Type B pancreatic cell (in vitro differentiated cells): ENCODE data around the gene CCDC97. TPM values are rescaled to one million over a fixed set of nuclear protein-coding genes. Genes with fewer than 3 reads are reported as not detected.
A peak's percentile ranks its signal among the peaks of the same experiment; 100 is the strongest.
"Not testable (repeated sequence)": the region's sequence is repeated elsewhere in the genome, so short reads cannot be mapped to it uniquely, and the experiment has no call there.

Experiments used
- DNase-seq: peaks from one replicate; pipeline ENCODE4 v3.0.0; 2021; ENCODE audit warnings: mixed read lengths; ENCODE audit not compliant: unreplicated experiment; ENCODE audit errors: extremely low spot score
- H3K27ac Mint-ChIP-seq: 2 replicates; pipeline ENCODE4 v1.8.0; 2021; ENCODE audit warnings: mild to moderate bottlenecking, mixed read lengths
- H3K27me3 Mint-ChIP-seq: 2 replicates; pipeline ENCODE4 v1.8.0; 2021; ENCODE audit warnings: mixed read lengths
- H3K36me3 Mint-ChIP-seq: 2 replicates; pipeline ENCODE4 v1.8.0; 2021; ENCODE audit warnings: mixed read lengths
- H3K4me1 Mint-ChIP-seq: one replicate; pipeline ENCODE4 v1.8.0; 2021; ENCODE audit warnings: mixed read lengths; ENCODE audit not compliant: unreplicated experiment
- H3K4me3 Mint-ChIP-seq: 2 replicates; pipeline ENCODE4 v1.8.0; 2021; ENCODE audit warnings: mild to moderate bottlenecking, mixed read lengths
- H3K9me3 Mint-ChIP-seq: 2 replicates; pipeline ENCODE4 v1.8.0; 2021; ENCODE audit warnings: mixed read lengths
- total RNA-seq: library from RNA; stranded (reverse); gene quantifications from 2 replicates; pipeline ENCODE4 v1.2.1, GENCODE V29; 2021; ENCODE audit warnings: low replicate concordance
- TF ChIP-seq, protein P1 (sequence below): fragments of 200-600 bp; sonication (generic); conservative IDR thresholded peaks from 2 replicates; pipeline ENCODE4 v1.5.0; 2021; ENCODE audit warnings: antibody characterized with exemption, mild to moderate bottlenecking

Gene CCDC97
- total RNA-seq, 1 donor from 2014 or later, result 42.6 TPM

DNA sequence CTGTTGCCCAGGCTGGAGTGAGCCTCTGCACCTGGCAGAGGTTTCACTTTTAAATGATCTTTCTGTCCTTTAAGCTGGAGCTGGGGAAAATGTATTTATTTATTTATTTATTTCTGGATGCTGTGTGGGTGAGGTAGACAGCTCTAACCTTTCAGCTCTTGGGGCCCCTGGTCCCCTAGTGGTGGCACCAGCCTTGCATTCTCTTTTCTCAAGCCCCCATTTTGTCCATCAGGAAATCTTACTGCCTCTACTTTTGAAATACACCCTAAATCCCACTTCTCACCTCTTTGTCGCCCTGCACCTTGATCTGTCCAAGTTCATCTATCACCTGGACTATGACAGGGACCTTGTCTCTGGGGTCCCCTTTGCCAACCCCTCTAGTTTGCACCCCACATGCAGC, 56.1 kb downstream of the CCDC97 start:
- Mint-ChIP-seq H3K36me3 (peaks cover 3% of the 10 kb centered on the region), H3K27me3 (no peaks in the 10 kb centered on the region), H3K9me3 (no peaks in the 10 kb centered on the region), H3K4me1 (peaks cover 14% of the 10 kb centered on the region), H3K4me3 (peak overlapping the region; percentile 67), H3K27ac (peak overlapping the region; percentile 72)
- TF ChIP-seq, protein P1, sequence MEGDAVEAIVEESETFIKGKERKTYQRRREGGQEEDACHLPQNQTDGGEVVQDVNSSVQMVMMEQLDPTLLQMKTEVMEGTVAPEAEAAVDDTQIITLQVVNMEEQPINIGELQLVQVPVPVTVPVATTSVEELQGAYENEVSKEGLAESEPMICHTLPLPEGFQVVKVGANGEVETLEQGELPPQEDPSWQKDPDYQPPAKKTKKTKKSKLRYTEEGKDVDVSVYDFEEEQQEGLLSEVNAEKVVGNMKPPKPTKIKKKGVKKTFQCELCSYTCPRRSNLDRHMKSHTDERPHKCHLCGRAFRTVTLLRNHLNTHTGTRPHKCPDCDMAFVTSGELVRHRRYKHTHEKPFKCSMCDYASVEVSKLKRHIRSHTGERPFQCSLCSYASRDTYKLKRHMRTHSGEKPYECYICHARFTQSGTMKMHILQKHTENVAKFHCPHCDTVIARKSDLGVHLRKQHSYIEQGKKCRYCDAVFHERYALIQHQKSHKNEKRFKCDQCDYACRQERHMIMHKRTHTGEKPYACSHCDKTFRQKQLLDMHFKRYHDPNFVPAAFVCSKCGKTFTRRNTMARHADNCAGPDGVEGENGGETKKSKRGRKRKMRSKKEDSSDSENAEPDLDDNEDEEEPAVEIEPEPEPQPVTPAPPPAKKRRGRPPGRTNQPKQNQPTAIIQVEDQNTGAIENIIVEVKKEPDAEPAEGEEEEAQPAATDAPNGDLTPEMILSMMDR, result peak; percentile 60
- no peak for DNase-seq

DNA sequence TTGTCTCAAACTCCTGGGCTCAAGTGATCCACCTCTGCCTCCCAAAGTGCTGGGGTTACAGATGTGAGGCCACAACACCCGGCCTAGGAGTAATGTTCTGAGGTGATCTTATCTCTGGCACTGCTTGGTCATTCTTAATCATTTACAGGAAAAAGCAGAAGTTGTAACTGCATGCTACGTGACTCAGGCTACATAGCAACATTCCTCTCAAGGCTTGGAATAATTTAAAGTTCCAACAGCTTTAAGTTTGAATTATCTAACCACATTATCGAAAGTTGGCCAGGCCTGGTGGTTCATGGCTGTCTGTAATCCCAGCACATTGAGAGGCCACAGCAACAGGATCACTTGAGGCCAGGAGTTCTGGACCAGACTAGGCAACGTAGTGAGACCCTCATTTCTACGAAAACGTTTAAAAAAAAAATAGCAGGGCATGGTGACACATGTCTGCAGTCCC, 57.9 kb downstream of the CCDC97 start:
- no peak overlapping the region for H3K27ac Mint-ChIP-seq
- peaks cover 3% of the 10 kb centered on the region for H3K36me3 Mint-ChIP-seq
- H3K4me1 Mint-ChIP-seq, result peaks cover 8% of the 10 kb centered on the region
- no peaks in the 10 kb centered on the region for H3K9me3 Mint-ChIP-seq
- no peak for DNase-seq
- H3K4me3 Mint-ChIP-seq, result no peak overlapping the region
- TF ChIP-seq, protein P1, result no peak
- no peaks in the 10 kb centered on the region for H3K27me3 Mint-ChIP-seq

DNA sequence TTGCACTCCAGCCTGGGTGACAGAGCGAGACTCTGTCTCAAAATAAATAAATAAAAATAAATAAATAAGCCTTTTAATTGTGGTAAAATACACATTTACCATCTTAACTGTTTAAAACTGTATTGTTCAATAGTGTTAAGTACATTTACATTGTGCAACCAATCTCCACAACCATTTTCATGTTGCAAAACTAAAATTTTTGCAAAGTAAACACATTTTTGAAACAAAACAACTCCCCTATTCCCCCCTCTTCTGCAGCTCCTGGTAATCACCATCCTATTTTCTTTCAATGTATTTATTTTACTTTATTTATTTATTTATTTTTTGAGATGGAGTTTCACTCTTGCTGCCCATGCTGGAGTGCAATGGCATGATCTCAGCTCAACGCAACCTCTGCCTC, 59.8 kb downstream of the CCDC97 start:
- no peaks in the 10 kb centered on the region for H3K27me3 Mint-ChIP-seq
- H3K9me3 Mint-ChIP-seq, result no peaks in the 10 kb centered on the region
- H3K27ac Mint-ChIP-seq, result no peak overlapping the region
- H3K36me3 Mint-ChIP-seq, result peaks cover 3% of the 10 kb centered on the region
- no peak for DNase-seq
- H3K4me3 Mint-ChIP-seq, result no peak overlapping the region
- H3K4me1 Mint-ChIP-seq, result peaks cover 4% of the 10 kb centered on the region
- TF ChIP-seq, protein P1, result no peak

DNA sequence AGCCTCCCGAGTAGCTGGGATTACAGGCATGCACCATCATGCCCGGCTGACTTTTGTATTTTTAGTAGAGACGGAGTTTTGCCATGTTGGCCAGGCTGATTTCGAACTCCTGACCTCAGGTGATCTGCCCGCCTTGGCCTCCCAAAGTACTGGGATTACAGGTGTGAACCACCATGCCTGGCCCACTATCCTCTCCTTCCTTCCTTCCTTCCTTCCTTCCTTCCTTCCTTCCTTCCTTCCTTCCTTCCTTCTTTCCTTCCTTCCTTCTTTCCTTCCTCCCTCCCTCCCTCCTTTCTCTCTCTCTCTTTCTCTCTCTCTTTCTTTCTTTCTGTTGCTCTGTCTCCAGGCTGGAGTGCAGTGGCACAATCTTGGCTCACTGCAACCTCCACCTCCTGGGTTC, 61.1 kb downstream of the CCDC97 start:
- H3K4me1 Mint-ChIP-seq, DNase-seq, H3K9me3 Mint-ChIP-seq, H3K36me3 Mint-ChIP-seq, H3K27ac Mint-ChIP-seq, H3K27me3 Mint-ChIP-seq, H3K4me3 Mint-ChIP-seq: not testable (repeated sequence)

DNA sequence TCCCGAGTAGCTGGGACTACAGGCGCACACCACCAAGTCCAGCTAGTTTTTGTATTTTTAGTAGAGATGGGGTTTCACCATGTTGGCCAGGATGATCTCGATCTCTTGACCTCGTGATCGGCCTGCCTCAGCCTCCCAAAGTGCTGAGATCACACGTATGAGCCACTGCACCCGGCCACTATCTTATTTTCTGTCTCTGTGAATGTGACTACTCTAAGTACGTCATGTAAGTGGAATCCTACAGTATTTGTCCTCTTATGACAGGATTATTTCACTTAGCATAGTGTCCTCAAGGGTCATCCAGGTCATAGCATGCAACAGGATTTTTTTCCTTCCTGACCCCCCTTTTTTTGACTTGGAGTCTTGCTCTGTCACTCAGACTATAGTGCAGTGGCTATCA, 61.6 kb downstream of the CCDC97 start:
- Mint-ChIP-seq H3K36me3 (no peaks in the 10 kb centered on the region), H3K9me3 (no peaks in the 10 kb centered on the region), H3K27ac (no peak overlapping the region), H3K4me3 (no peak overlapping the region), H3K27me3 (no peaks in the 10 kb centered on the region), H3K4me1 (peaks cover 4% of the 10 kb centered on the region)
- TF ChIP-seq, protein P1, result no peak
- DNase-seq, result no peak

DNA sequence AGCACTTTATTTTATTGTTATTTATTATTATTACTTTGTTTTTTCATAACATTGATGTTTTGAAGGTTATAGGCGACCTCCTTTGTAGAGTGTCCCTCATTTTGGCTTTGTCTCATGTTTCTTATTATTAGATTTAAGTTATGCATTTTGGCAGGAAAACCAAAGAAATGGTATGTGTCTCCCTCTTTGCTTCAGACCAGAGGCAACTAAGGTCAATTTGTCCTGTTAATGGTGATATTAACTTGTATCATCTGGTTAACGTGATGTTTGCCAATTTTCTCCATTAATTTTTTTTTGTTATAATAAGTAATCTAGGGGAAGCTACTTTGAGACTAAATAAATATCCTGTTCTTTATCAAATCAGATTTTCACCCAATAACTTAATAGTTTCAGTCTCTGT, 62.5 kb downstream of the CCDC97 start:
- H3K27me3 Mint-ChIP-seq, result no peaks in the 10 kb centered on the region
- no peak overlapping the region for H3K4me3 Mint-ChIP-seq
- no peak overlapping the region for H3K27ac Mint-ChIP-seq
- H3K36me3 Mint-ChIP-seq, result no peaks in the 10 kb centered on the region
- no peaks in the 10 kb centered on the region for H3K9me3 Mint-ChIP-seq
- H3K4me1 Mint-ChIP-seq, result peaks cover 12% of the 10 kb centered on the region
- no peak for DNase-seq
- TF ChIP-seq, protein P1, result no peak
